ENCODE data around the gene ELMO1.

ELMO1 gene

GRCh38 chr7:36937754-36938563, 510.7 kb downstream of the ELMO1 start:
- no peak for DNase-seq

DNA sequence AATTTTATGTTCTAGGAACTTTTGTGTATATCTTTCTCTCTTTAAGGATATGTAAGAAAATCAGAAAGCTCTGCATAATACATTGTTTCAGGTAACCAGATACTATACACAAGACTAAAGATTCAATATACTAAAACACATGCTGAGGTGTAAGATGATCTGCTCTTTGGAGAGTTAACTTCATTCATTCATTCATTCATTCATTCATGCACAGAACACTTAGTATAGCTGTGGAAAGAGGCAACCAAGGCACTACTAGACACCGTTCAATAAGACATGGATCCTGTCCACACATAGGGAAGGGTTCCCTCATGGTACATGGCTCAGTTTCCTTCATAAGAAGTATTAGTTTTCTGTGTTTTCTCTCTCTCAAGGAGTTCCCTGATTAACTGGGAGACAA, 516.8 kb downstream of the ELMO1 start:
- DNase-seq: no peak

- DNase-seq: no peak
Observed at GRCh38 chr7:36929791-36930190, 518.9 kb downstream of the ELMO1 start.

DNA sequence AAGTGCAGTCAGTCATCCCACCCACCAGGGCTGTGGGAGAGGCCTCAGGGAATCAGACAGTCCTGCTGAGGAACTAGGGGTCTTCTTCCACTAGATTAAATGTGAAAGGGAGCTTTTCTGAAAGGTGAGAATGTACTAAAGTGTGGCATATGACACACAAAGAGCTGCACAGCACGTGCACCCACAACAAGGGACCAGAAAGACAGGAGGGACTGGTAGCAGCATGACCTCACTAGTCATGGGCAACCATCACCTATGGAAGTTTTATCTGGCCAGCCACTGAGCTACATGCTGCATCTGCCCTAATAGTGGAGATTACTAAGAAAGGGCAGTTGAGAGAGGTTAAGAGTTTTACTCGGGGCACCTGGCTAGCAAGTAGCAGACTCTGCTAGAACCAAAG, 519.9 kb downstream of the ELMO1 start:
- DNase-seq: no peak

GRCh38 chr7:36928311-36928710, 520.4 kb downstream of the ELMO1 start:
- DNase-seq: no peak

DNA sequence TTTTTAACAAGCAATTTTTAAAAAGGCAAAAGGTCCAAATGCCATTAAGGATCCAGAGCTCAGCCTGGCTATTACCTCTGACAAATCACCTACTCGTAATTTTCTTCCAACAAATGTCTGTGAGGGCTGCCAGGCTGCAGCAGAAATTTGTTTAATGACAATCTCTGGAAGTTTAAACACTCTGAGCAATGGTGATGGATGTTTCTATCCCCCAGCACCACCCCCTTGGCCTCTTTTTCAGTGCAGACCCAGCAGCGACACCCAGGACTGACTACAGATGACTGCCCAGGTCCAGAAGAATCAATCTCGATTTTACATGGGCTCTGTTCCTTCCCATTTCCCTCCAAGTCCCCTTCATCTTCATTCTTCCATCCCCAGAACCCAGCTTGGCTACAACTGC, 523.0 kb downstream of the ELMO1 start:
- no peak for DNase-seq

DNA sequence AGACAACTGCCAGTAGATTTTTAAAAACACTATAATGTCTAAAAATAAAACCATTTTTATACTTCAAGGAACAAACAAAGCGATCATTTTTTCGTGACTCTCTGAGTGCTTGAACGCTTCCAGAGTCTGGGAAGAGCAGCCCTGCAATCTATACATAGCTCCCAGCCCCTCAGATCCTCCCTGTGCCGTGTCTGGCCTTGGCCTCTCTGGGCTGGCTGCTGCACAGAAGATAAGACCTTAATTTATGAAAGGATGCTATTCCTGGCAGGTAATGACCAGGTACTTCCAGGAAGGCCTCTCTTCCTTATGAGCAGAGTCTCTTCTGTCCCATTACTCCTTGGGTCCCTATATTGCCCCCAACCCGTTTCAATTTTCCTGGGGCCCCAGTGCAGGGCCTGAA, 523.5 kb downstream of the ELMO1 start:
- DNase-seq: no peak

DNA sequence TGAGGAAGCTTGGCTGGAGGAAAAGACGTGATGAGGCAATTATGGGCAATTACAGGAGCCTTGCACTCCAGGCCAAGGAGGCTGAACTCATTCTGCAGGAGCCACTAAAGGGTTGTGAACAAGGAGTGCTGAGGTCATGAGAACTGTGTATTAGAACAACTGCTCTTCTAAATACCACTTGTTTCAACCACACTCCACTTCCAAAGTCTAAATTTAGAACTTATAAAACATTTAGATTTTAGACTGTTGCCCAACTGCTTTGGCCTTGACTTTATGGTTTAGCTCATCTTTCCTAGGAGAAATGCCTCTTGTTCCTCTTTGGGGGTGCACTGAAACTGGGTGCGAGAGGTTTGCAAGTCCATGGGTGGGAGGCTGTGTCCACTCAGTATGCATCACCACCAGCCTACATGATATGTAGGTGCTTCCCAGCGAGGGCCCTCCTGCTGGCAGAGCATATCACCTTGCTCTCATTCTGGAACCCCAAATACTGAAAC, 524.7 kb downstream of the ELMO1 start:
- DNase-seq: peak; percentile 78 to 87 (median 82)

DNA sequence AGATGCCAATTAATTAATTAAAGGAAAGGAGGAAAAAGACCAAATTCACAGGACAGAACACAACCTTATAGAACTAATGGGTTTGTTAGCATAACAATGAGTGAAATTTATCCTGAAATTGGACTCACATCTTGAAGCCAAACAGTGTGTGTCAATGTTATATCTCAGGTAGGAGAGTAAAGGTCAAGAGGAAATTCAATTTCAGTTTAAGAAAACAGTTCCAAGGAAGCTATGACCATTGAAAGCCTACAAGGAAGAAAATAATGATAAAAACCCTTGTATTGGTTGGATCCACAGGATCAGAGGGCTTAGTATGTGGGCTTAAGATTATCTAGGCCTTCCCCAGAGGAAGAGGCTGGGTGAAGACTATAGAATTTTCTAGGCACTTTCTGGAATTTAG, 525.5 kb downstream of the ELMO1 start:
- peak in 2 of 3 donors; percentile 6 to 9 for DNase-seq

- DNase-seq: no peak
Observed at GRCh38 chr7:36920433-36920832, 528.2 kb downstream of the ELMO1 start.

- DNase-seq: no peak
Observed at GRCh38 chr7:36919738-36920137, 528.9 kb downstream of the ELMO1 start.

DNA sequence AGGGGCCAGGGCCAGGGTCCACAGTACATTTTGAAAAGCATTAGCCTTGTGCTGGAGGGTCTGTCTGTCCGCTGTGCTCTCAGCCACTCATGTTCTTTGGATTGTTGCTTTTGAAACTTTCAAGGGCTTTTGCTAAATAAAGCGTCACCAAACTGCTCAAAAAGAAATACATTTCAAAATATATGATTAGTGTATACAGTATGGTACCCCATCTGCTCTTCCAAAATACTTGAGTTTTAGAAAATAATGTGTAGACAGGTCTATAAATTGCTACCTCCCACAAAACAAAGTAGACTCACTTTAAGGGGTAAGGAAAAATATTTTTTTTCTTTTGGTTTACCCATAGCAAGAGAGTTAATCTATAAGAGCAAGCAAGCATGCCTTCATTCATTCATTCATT, 530.1 kb downstream of the ELMO1 start:
- no peak for DNase-seq

- no peak for DNase-seq
Observed at GRCh38 chr7:36916619-36917018, 532.0 kb downstream of the ELMO1 start.

DNA sequence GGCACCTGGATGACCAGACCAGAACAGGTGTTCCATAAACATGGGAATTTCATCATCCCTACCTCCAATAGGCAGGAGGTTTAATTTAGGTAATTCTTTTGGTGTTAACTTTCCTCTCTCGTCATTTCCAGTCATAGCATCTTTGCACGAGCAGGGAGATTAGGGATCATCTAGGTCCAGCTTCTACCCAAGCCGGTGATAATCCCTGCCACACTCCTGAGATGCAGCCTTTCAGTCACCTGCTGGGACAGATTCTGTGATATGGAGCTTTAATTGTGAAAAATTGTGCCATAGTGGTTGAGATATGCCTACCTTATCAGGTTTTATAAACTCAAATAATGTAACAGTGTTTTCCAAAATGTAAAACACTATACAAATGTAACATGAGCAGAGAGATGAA, 532.5 kb downstream of the ELMO1 start:
- no peak for DNase-seq

GRCh38 chr7:36911788-36912187, 536.9 kb downstream of the ELMO1 start:
- DNase-seq: no peak

DNA sequence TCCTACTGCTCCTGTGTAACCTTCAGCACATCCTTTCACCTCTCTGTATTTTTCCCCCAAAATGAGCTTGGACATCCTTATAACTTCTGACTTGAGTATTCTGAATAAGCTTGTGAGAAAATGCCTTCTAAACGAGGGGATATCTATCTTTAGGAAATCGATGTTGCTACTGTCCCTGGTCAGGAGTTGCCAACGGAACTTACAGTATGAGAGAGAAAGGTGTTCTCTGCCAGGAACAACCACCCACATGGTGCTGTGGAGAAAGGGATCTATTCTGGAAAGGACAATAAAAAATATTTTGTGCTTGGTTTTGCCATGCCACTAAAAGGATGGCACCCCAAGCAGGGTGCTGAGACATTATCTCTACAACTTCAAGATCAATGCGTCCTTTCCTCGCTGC, 537.8 kb downstream of the ELMO1 start:
- no peak for DNase-seq

DNA sequence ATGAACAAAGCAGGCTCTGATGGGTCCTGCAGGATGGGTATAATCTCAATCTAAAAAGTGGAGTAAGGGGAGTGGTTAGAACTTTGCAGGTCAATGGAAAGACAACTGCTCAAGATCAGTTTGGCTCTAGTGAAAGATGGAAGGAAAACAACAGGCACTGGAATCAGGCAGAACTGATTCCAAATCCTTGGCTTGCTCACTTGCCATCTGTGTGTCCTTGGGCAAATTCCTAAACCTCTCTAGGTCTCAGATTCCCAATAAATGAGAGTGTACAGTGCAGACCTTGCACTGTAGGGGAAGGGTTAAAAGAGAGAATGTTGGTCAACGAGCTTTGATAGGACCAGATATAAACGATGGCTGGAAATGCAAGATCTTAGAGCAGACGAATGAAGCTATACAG, 538.3 kb downstream of the ELMO1 start:
- DNase-seq: no peak

DNA sequence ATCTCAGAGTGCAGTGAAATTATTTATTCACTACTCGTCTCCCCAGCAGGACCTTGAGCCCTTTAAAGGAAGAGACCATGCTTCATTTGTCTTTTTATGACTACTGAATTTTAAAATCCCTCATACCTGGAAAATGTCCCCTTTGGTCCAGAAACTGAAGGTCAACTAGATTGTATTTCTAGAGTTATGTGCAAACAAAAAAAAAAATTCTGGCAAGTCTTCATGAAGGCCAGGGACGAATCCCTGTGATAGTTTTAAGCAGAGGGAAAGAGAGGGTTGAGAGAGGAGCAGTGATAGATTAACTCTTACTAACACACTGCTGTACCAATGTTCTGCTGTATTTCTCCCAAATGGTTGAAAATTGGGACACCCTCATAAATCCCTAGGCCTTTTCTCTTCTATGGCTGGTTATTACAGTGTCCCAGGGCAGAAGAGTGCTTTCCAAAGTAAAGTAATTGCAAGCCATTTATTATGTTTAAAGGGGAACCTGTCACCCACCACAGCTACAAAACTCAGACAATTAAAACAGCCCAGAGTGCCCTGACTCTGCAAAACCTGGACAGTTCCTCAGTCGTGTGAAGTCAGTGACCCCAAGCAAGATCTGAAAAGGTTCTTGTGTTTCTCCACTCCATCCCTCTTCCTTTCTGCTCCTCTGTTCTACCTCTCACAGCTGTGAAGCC, 541.6 kb downstream of the ELMO1 start:
- DNase-seq: no peak

DNA sequence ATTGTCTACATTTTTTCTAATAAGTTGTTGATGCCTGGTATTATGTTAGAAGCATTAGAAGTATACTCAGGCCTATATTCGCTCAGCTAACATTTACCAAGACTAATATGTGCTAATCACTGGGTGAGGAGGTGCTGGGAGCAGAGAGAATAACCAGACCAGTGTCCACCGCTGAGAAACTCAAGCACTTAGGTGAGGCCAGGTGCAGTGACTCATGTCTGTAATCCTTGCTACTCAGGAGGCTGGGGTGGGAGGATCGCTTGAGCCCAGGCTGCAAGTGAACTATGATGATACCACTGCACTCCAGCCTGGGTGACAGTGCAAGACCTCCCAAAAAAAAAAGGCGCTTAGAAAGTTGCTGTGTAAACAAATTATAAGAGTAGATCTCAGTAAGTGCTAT, 542.2 kb downstream of the ELMO1 start:
- no peak for DNase-seq

DNA sequence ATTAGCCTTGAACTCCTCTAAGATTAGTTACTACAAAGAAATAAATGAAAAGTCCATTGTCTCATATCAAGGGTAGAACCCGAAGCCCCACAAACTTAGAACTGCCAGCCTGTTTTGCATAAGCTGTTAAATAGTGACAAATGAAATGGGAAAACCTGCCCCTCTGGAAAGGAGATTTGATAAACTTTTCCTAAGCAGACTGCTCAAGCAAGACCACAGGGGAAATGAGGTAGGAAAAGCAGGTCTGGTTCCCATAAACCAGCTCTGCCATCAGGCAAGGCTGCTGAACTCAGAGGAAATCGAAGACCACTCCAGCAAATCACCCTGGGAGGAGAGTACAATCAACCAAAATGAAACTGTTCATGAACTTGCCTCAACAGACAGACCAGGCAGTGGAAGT, 542.8 kb downstream of the ELMO1 start:
- no peak for DNase-seq

GRCh38 chr7:36904802-36905201, 543.9 kb downstream of the ELMO1 start:
- DNase-seq: no peak

DNA sequence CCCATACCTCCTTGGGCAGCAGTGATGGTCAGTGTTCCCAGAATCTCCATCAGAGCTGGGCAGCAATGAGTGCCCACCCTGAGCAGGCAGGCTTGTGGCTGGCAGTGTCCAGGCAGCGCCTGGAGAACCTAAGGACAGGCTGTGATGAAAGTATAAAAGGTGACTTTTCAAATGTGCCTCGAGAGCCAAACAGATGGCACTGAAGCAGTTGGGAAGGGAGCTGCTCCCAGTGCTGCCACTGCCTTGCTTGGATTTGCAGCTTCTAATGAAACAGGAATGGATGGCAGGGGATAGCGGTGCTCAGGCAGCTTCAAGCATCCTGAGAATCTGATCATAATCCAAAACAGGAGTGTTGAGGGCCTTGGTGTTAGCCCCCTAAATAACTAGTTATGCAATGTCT, 544.6 kb downstream of the ELMO1 start:
- DNase-seq: no peak

DNA sequence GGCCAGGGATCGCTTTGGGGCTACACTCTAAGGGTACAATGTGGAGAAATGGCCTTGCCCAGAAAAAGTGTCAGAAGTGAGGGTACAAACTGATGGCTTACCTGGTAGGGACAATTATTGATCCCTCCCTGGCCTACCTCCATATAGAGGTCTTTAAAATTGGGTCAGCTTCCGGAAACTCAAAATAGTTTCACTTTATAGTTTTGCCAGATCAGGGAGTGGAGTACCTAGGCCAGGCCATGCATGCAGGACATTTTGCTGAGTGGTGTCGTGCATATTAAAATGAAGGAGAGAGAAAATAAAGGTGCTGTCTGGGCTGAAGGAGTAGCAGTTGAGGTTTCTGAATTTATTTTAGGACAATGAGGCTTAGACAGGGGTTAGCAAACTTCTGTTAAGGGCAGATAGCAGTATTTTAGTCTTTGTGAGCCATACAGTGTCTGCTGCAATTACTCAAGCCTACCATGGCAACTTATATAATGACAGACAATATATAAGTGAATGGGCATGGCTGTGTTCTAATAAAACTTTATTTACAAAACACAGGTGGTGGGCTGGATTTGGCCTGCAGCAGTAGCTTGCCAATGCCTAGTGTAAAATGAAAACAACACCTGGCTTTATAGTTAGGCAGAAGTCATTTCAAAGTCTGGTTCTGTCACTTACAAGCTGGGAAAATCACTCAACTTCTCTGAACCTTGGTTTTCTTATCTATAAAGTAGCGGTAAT, 547.5 kb downstream of the ELMO1 start:
- no peak for DNase-seq

- DNase-seq: no peak
Observed at GRCh38 chr7:36898186-36898585, 550.5 kb downstream of the ELMO1 start.
